ENCODE data around the gene PRKCA.

The PRKCA gene

GRCh38 chr17:66562119-66562518 lies 259.7 kb downstream of the PRKCA start:
- in situ Hi-C loops (cut with MboI; ENCODE audit: low sequenced_read_pairs), result loop anchor here (10.0 kb wide), 1 partner anchor 307 kb away; no protein-coding TSS in a partner anchor

- in situ Hi-C loops (cut with MboI; ENCODE audit: low sequenced_read_pairs), result loop anchor here (10.0 kb wide), 1 partner anchor 310 kb away; no protein-coding TSS in a partner anchor
Observed at GRCh38 chr17:66564992-66565465, 262.6 kb downstream of the PRKCA start.

- in situ Hi-C loops (cut with MboI; ENCODE audit: low sequenced_read_pairs), result loop anchor here (10.0 kb wide), 1 partner anchor 313 kb away; no protein-coding TSS in a partner anchor
Observed at GRCh38 chr17:66567234-66568170, 265.1 kb downstream of the PRKCA start.

- in situ Hi-C loops (cut with MboI; ENCODE audit: low sequenced_read_pairs), result loop anchor here (10.0 kb wide), 1 partner anchor 315 kb away; no protein-coding TSS in a partner anchor
Observed at GRCh38 chr17:66569572-66569971, 267.2 kb downstream of the PRKCA start.

GRCh38 chr17:66570447-66571195 lies 268.2 kb downstream of the PRKCA start:
- in situ Hi-C loops (cut with MboI; ENCODE audit: low sequenced_read_pairs), result no loop called here

- in situ Hi-C loops (cut with MboI; ENCODE audit: low sequenced_read_pairs), result no loop called here
Observed at GRCh38 chr17:66571745-66572144, 269.3 kb downstream of the PRKCA start.

GRCh38 chr17:66573078-66573477 lies 270.7 kb downstream of the PRKCA start:
- in situ Hi-C loops (cut with MboI; ENCODE audit: low sequenced_read_pairs), result no loop called here

GRCh38 chr17:66574123-66574522 lies 271.7 kb downstream of the PRKCA start:
- in situ Hi-C loops (cut with MboI; ENCODE audit: low sequenced_read_pairs), result no loop called here

GRCh38 chr17:66576473-66576872 lies 274.1 kb downstream of the PRKCA start:
- in situ Hi-C loops (cut with MboI; ENCODE audit: low sequenced_read_pairs), result no loop called here

- in situ Hi-C loops (cut with MboI; ENCODE audit: low sequenced_read_pairs), result no loop called here
Observed at GRCh38 chr17:66577041-66577440, 274.6 kb downstream of the PRKCA start.

GRCh38 chr17:66578781-66579489 lies 276.5 kb downstream of the PRKCA start:
- in situ Hi-C loops (cut with MboI; ENCODE audit: low sequenced_read_pairs), result no loop called here

GRCh38 chr17:66579556-66579955 lies 277.1 kb downstream of the PRKCA start:
- in situ Hi-C loops (cut with MboI; ENCODE audit: low sequenced_read_pairs), result no loop called here

- in situ Hi-C loops (cut with MboI; ENCODE audit: low sequenced_read_pairs), result no loop called here
Observed at GRCh38 chr17:66580184-66580955, 278.0 kb downstream of the PRKCA start.

GRCh38 chr17:66580956-66581391 lies 278.6 kb downstream of the PRKCA start:
- in situ Hi-C loops (cut with MboI; ENCODE audit: low sequenced_read_pairs), result no loop called here

GRCh38 chr17:66582373-66583111 lies 280.1 kb downstream of the PRKCA start:
- in situ Hi-C loops (cut with MboI; ENCODE audit: low sequenced_read_pairs), result no loop called here

GRCh38 chr17:66583112-66583748 lies 280.8 kb downstream of the PRKCA start:
- in situ Hi-C loops (cut with MboI; ENCODE audit: low sequenced_read_pairs), result no loop called here

- in situ Hi-C loops (cut with MboI; ENCODE audit: low sequenced_read_pairs), result no loop called here
Observed at GRCh38 chr17:66584927-66585326, 282.5 kb downstream of the PRKCA start.

GRCh38 chr17:66585472-66585871 lies 283.1 kb downstream of the PRKCA start:
- in situ Hi-C loops (cut with MboI; ENCODE audit: low sequenced_read_pairs), result no loop called here

GRCh38 chr17:66589892-66590291 lies 287.5 kb downstream of the PRKCA start:
- in situ Hi-C loops (cut with MboI; ENCODE audit: low sequenced_read_pairs), result no loop called here
